Naive thymus-derived CD4-positive, alpha-beta T cell (primary cell): Measurements from ENCODE around the gene KDM6A. TPM values are rescaled to one million over a fixed set of nuclear protein-coding genes. Genes with fewer than 3 reads are reported as not detected.
A peak's percentile ranks its signal among the peaks of the same experiment; 100 is the strongest.
"Not testable (repeated sequence)": the region's sequence is repeated elsewhere in the genome, so short reads cannot be mapped to it uniquely, and the experiment has no call there.

Source experiments
- ATAC-seq: fragments of 150-1000 bp; cut with Tn5 transposase; 2 replicates; pipeline ENCODE4 v1.10.0; 2021; ENCODE audit warnings: mild to moderate bottlenecking, moderate library complexity
- CTCF ChIA-PET: fragments of 350-600 bp; sonication (Branson Sonifier 250); formaldehyde crosslinking; loops from one replicate; lab custom pipeline; 2021; ENCODE audit warnings: antibody characterized with exemption; lab: Charles Lee
- POLR2A ChIA-PET: fragments of 350-600 bp; sonication (Branson Sonifier 250); formaldehyde crosslinking; loops from one replicate; lab custom pipeline; 2021; ENCODE audit warnings: antibody characterized with exemption, inconsistent platforms; lab: Charles Lee
- DNase-seq, 9 donors: peaks; one replicate each; pipeline versions ENCODE4 v3.0.0 to v3.0.0-alpha.2; 2020 to 2022; ENCODE audit warnings: mixed read lengths in 1 of 9
- H3K27ac ChIP-seq: one replicate; pipeline ENCODE4 v1.7.0; 2013; ENCODE audit warnings: mild to moderate bottlenecking, low read depth, low read length, moderate library complexity
- H3K27me3 ChIP-seq, 2 donors: one replicate each; pipeline ENCODE4 v1.7.0; 2013; ENCODE audit warnings: low read length in 2 of 2, mild to moderate bottlenecking in 2 of 2, moderate library complexity in 2 of 2; ENCODE audit not compliant: control insufficient read depth in 2 of 2, insufficient read depth in 2 of 2
- H3K36me3 ChIP-seq, 3 experiments: 1 replicate in 2 of 3; 2 replicates in 1 of 3; pipeline ENCODE4 v1.7.0; 2013; ENCODE audit warnings: low read length in 3 of 3, mild to moderate bottlenecking in 3 of 3, moderate library complexity in 1 of 3; ENCODE audit not compliant: insufficient read depth in 3 of 3, control insufficient read depth in 2 of 3
- H3K4me1 ChIP-seq, 2 donors: one replicate each; pipeline ENCODE4 v1.7.0; 2013; ENCODE audit warnings: low read length in 2 of 2, mild to moderate bottlenecking in 2 of 2, moderate library complexity in 1 of 2; ENCODE audit not compliant: control insufficient read depth in 2 of 2, insufficient read depth in 2 of 2
- H3K4me3 ChIP-seq: 2 replicates; pipeline ENCODE4 v1.7.0; 2013; ENCODE audit warnings: mild to moderate bottlenecking, low read length
- H3K9me3 ChIP-seq, 3 experiments: 1 replicate in 2 of 3; 2 replicates in 1 of 3; pipeline ENCODE4 v1.7.0; 2013; ENCODE audit warnings: low read length in 3 of 3; ENCODE audit not compliant: control insufficient read depth in 2 of 3
- H3K27ac Mint-ChIP-seq, 9 donors: one replicate each; pipeline ENCODE4 v1.8.0; 2020 to 2022; ENCODE audit warnings: mixed read lengths in 9 of 9, mild to moderate bottlenecking in 8 of 9, moderate library complexity in 5 of 9, inconsistent platforms in 2 of 9
- H3K27me3 Mint-ChIP-seq, 5 donors: one replicate each; pipeline ENCODE4 v1.8.0; 2021 to 2022; ENCODE audit warnings: mixed read lengths in 5 of 5, mild to moderate bottlenecking in 1 of 5
- H3K36me3 Mint-ChIP-seq, 5 donors: one replicate each; pipeline ENCODE4 v1.8.0; 2020 to 2022; ENCODE audit warnings: mixed read lengths in 5 of 5, mild to moderate bottlenecking in 3 of 5, inconsistent platforms in 1 of 5
- H3K4me1 Mint-ChIP-seq, 7 donors: one replicate each; pipeline ENCODE4 v1.8.0; 2020 to 2022; ENCODE audit warnings: mixed read lengths in 7 of 7, mild to moderate bottlenecking in 3 of 7, inconsistent platforms in 1 of 7
- H3K4me3 Mint-ChIP-seq, 10 donors: one replicate each; pipeline ENCODE4 v1.8.0; 2020 to 2022; ENCODE audit warnings: mild to moderate bottlenecking in 10 of 10, mixed read lengths in 10 of 10, moderate library complexity in 6 of 10, inconsistent platforms in 2 of 10
- H3K9me3 Mint-ChIP-seq, 11 donors: one replicate each; pipeline ENCODE4 v1.8.0; 2020 to 2022; ENCODE audit warnings: mixed read lengths in 11 of 11, mild to moderate bottlenecking in 4 of 11, inconsistent platforms in 1 of 11, moderate library complexity in 1 of 11
- intact Hi-C, 2 donors: fragments of 100-400 bp; cut with micrococcal nuclease; formaldehyde crosslinking; loops; one replicate each; pipeline ENCODE4 v1.15.1; 2023
- polyA plus RNA-seq, 2 donors: library from polyadenylated mRNA; unstranded; fragments of 300-500 nt; fragmentation: Illumina TruSeq; gene quantifications; one replicate each; pipeline ENCODE4 v1.2.3, GENCODE V29; 2021
- total RNA-seq, 6 experiments: library from RNA in 5 of 6; stranded (reverse) in 5 of 6; gene quantifications; 1 replicate in 5 of 6; 2 replicates in 1 of 6; pipeline ENCODE4 v1.2.3 and lab custom pipeline; 2021 to 2026

Gene KDM6A
- total and polyA plus RNA-seq, 7 experiments from 2014 or later: 17.9 to 55.6 (median 46.9) TPM

- no peaks in the 10 kb centered on the region for H3K4me1 ChIP-seq
- CTCF ChIA-PET: no interaction called here
- Mint-ChIP-seq H3K4me3 (no peak overlapping the region), H3K27me3 (no peaks in the 10 kb centered on the region), H3K4me1 (peaks cover under 1 to 42% (median 25%) of the 10 kb centered on the region in 7 donors), H3K27ac (peak overlapping the region in 5 of 9 donors; percentile 3 to 81 (median 64)), H3K36me3 (peaks cover 7 to 57% (median 22%) of the 10 kb centered on the region in 5 donors), H3K9me3 (no peaks in the 10 kb centered on the region)
- intact Hi-C loops: no loop called here
- POLR2A ChIA-PET: no interaction called here
- H3K9me3 ChIP-seq: no peaks in the 10 kb centered on the region
- no peak for DNase-seq
- no peak overlapping the region for H3K4me3 ChIP-seq
- no peaks in the 10 kb centered on the region for H3K27me3 ChIP-seq
- H3K27ac ChIP-seq: no peak overlapping the region
- no peak for ATAC-seq
- H3K36me3 ChIP-seq: peaks cover 3 to 48% (median 12%) of the 10 kb centered on the region in 3 experiments
These were observed 190.5 kb downstream of the KDM6A start for GRCh38 chrX:45063319-45064095.

GRCh38 chrX:45068569-45068968 lies 195.6 kb downstream of the KDM6A start:
- POLR2A ChIA-PET: interaction anchor here (1.0 kb wide), 1 partner anchor 196 kb away, joined by 3 read pairs; the partner anchor contains the start of gene KDM6A
- H3K4me3 ChIP-seq: no peak overlapping the region
- CTCF ChIA-PET: interaction anchor here (2.0 kb wide), 1 partner anchor 186 kb away, joined by 4 read pairs; no protein-coding TSS in a partner anchor
- DNase-seq: peak in 6 of 9 donors; percentile 21 to 46 (median 26)
- H3K9me3 Mint-ChIP-seq: peaks cover 0 to 4% (median 0%) of the 10 kb centered on the region in 11 donors
- peak overlapping the region; percentile 49 for H3K27ac ChIP-seq
- no peaks in the 10 kb centered on the region for H3K9me3 ChIP-seq
- H3K27ac Mint-ChIP-seq: peak overlapping the region; percentile 82 to 95 (median 89)
- no peaks in the 10 kb centered on the region for H3K27me3 Mint-ChIP-seq
- H3K4me1 ChIP-seq: peaks cover 0 to 4% of the 10 kb centered on the region in 2 donors
- H3K36me3 Mint-ChIP-seq: peaks cover 7 to 51% (median 38%) of the 10 kb centered on the region in 5 donors
- H3K4me3 Mint-ChIP-seq: peak overlapping the region in 9 of 10 donors; percentile 2 to 79 (median 55)
- peaks cover under 1 to 27% (median 9%) of the 10 kb centered on the region in 3 experiments for H3K36me3 ChIP-seq
- peak; percentile 61 for ATAC-seq
- H3K27me3 ChIP-seq: no peaks in the 10 kb centered on the region
- intact Hi-C loops: loop anchor here in 1 of 2 donors (1.0 to 5.0 kb wide), 2 partner anchors 71 to 193 kb away; no protein-coding TSS in a partner anchor
- H3K4me1 Mint-ChIP-seq: peaks cover 22 to 86% (median 57%) of the 10 kb centered on the region in 7 donors

DNA sequence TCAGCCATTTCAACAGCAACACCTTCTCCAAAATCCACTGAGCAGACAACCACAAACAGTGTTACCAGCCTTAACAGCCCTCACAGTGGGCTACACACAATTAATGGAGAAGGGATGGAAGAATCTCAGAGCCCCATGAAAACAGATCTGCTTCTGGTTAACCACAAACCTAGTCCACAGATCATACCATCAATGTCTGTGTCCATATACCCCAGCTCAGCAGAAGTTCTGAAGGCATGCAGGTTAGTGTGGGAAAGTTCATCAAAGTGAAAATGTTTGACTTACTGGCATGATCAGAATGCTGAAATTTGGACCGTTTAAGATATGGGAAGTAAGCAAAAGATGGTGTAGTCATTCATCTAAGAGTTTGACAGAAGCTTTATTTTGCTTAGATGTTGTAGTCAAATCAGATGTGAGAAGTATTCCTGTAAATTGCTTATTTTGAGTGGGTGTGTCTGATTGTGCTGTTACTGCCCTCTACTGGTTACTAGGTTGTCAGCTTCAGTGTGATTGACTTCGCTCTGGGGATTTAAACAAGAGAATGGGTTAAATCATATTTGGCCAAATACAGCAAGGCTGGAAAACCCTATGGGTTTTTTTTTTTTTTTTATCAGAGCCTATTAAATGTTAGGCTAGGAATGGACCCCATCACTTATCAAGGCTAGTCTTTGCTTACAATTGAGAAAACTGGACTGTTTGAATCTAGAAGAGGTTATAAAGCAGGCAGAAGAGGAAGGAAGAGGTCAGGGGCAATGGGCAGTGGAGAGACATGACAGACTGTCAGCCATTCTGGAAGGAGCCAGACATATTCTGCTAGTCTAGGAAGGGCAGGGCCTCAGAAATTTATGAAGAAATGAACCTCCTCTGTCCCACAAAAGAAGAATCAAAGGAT lies 197.4 kb downstream of the KDM6A start:
- H3K27me3 ChIP-seq: no peaks in the 10 kb centered on the region
- Mint-ChIP-seq H3K4me1 (peaks cover 30 to 87% (median 67%) of the 10 kb centered on the region in 7 donors), H3K4me3 (peak overlapping the region in 7 of 10 donors; percentile 7 to 50 (median 17)), H3K27me3 (no peaks in the 10 kb centered on the region), H3K36me3 (peaks cover 2 to 42% (median 29%) of the 10 kb centered on the region in 5 donors), H3K27ac (peak overlapping the region; percentile 61 to 88 (median 74)), H3K9me3 (peaks cover 0 to 4% (median 0%) of the 10 kb centered on the region in 11 donors)
- DNase-seq: peak in 7 of 9 donors; percentile 9 to 59 (median 47)
- peak overlapping the region; percentile 36 for H3K27ac ChIP-seq
- intact Hi-C loops: loop anchor here (1.0 to 10.0 kb wide), 9 partner anchors 198 to 1234 kb away; partner anchors contain the start of genes EFHC2 (in 2 of the 2) and FUNDC1 (in 2 of the 2)
- peak; percentile 74 for ATAC-seq
- no peak overlapping the region for H3K4me3 ChIP-seq
- no peaks in the 10 kb centered on the region for H3K9me3 ChIP-seq
- H3K4me1 ChIP-seq: peaks cover 0 to 4% of the 10 kb centered on the region in 2 donors
- ChIA-PET POLR2A (interaction anchor here (1.3 kb wide), 1 partner anchor 195 kb away, joined by 3 read pairs; no protein-coding TSS in a partner anchor), CTCF (interaction anchor here (0.5 to 2.0 kb wide), 5 partner anchors 8 to 1330 kb away, joined by 3 to 5 read pairs (median 4); no protein-coding TSS in a partner anchor)
- H3K36me3 ChIP-seq: peaks cover 0 to 12% (median 0%) of the 10 kb centered on the region in 3 experiments

DNA sequence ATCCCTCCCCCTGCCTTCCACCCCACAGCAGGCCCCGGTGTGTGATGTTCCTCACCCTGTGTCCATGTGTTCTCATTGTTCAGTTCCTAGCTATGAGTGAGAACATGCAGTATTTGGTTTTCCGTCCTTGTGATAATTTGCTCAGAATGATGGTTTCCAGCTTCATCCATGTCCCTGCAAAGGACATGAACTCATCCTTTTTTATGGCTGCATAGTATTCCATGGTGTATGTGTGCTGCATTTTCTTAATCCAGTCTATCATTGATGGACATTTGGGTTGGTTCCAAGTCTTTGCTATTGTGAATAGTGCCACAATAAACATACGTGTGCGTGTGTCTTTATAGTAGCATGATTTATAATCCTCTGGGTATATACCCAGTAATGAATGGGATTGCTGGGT lies 200.0 kb downstream of the KDM6A start:
- H3K27me3 ChIP-seq, POLR2A ChIA-PET, H3K27ac Mint-ChIP-seq, H3K36me3 ChIP-seq, ATAC-seq, CTCF ChIA-PET, H3K27ac ChIP-seq, H3K4me3 ChIP-seq, H3K9me3 Mint-ChIP-seq, H3K4me1 ChIP-seq, H3K27me3 Mint-ChIP-seq, DNase-seq, H3K9me3 ChIP-seq: not testable (repeated sequence)
- H3K36me3 Mint-ChIP-seq: peaks cover 0 to 41% (median 28%) of the 10 kb centered on the region in 5 donors
- intact Hi-C loops: loop anchor here (5.0 to 10.0 kb wide), 4 partner anchors 531 to 1118 kb away; partner anchors contain the start of genes EFHC2 (in 2 of the 2) and FUNDC1 (in 1 of the 2)
- peak overlapping the region in 4 of 10 donors; percentile 28 to 61 (median 46) for H3K4me3 Mint-ChIP-seq
- peaks cover 32 to 89% (median 58%) of the 10 kb centered on the region in 7 donors for H3K4me1 Mint-ChIP-seq

- Histone ChIP-seq H3K27ac (no peak overlapping the region), H3K9me3 (no peaks in the 10 kb centered on the region), H3K27me3 (no peaks in the 10 kb centered on the region), H3K36me3 (peaks cover 0 to 13% (median 0%) of the 10 kb centered on the region in 3 experiments), H3K4me3 (no peak overlapping the region), H3K4me1 (no peaks in the 10 kb centered on the region)
- H3K4me3 Mint-ChIP-seq: peak overlapping the region in 5 of 10 donors; percentile 1 to 83 (median 24)
- POLR2A ChIA-PET: no interaction called here
- CTCF ChIA-PET: interaction anchor here (1.2 kb wide), 1 partner anchor 8 kb away, joined by 3 read pairs; no protein-coding TSS in a partner anchor
- intact Hi-C loops: loop anchor here (5.0 to 10.0 kb wide), 4 partner anchors 59 to 1123 kb away; partner anchors contain the start of gene EFHC2 (in 2 of the 2)
- peak overlapping the region in 5 of 9 donors; percentile 19 to 92 (median 54) for H3K27ac Mint-ChIP-seq
- DNase-seq (no peak), ATAC-seq (no peak)
- no peaks in the 10 kb centered on the region for H3K27me3 Mint-ChIP-seq
- H3K9me3 Mint-ChIP-seq: peaks cover 0 to 3% (median 0%) of the 10 kb centered on the region in 11 donors
- peaks cover 18 to 55% (median 40%) of the 10 kb centered on the region in 7 donors for H3K4me1 Mint-ChIP-seq
- peaks cover 0 to 45% (median 15%) of the 10 kb centered on the region in 5 donors for H3K36me3 Mint-ChIP-seq
These were observed 204.9 kb downstream of the KDM6A start for GRCh38 chrX:45077748-45078424.
